Right lobe of liver (tissue), 6 donors: Measurements from ENCODE around the gene ACSL1. TPM values are rescaled to one million over a fixed set of nuclear protein-coding genes. Genes with fewer than 3 reads are reported as not detected.

Experiments
- ATAC-seq, 4 donors: fragments of 200-7000 bp; cut with Tn5 transposase; one replicate each; pipeline ENCODE4 v1.9.1; 2020; ENCODE audit warnings: mild to moderate bottlenecking in 4 of 4, moderate library complexity in 4 of 4
- DNase-seq, 3 donors: peaks; one replicate each; pipeline ENCODE4 v3.0.0-alpha.2; 2020
- H3K27ac ChIP-seq, 3 donors: fragments of 200-600 bp; one replicate each; pipeline ENCODE4 v1.8.0; 2022
- H3K27me3 ChIP-seq, 2 donors: fragments of 200-600 bp; one replicate each; pipeline ENCODE4 v1.8.0; 2022
- H3K36me3 ChIP-seq, 4 donors: fragments of 200-600 bp; sonication (generic) in 1 of 4; one replicate each; pipeline versions ENCODE4 v1.5.1 to v1.8.0; 2017 to 2022; ENCODE audit warnings: control low read depth in 1 of 4
- H3K4me1 ChIP-seq, 4 donors: fragments of 200-600 bp; sonication (generic) in 1 of 4; one replicate each; pipeline versions ENCODE4 v1.5.1 to v1.8.0; 2017 to 2022; ENCODE audit warnings: control low read depth in 1 of 4
- H3K4me3 ChIP-seq, 3 donors: fragments of 200-600 bp; one replicate each; pipeline ENCODE4 v1.8.0; 2022
- H3K9me3 ChIP-seq, 4 donors: fragments of 200-600 bp; sonication (generic) in 1 of 4; one replicate each; pipeline versions ENCODE4 v1.5.1 to v1.8.0; 2017 to 2022; ENCODE audit warnings: control low read depth in 1 of 4
- POLR2A ChIP-seq: fragments of 450-650 bp; IDR thresholded peaks from one replicate; pipeline ENCODE4 v1.6.1; 2017; ENCODE audit warnings: antibody characterized with exemption, mild to moderate bottlenecking
- WGBS: methylation state at CpG from one replicate; pipeline ENCODE4 v1.1.6; 2018; ENCODE audit warnings: low coverage, low lambda C conversion rate; ENCODE audit not compliant: insufficient coverage; ENCODE audit errors: missing lambda C conversion rate; 5-methylcytosine and 5-hydroxymethylcytosine counted together
- intact Hi-C, 2 donors: fragments of 100-400 bp; cut with DNase I; formaldehyde crosslinking; loops; one replicate each; pipeline versions ENCODE4 v1.11.2 to v1.14.1; 2022
- total RNA-seq, 6 experiments: library from RNA; depleted of rRNA in 2 of 6; stranded (reverse); fragments of >200 nt in 2 of 6; fragmentation: NEBNext Ultra II Directional in 3 of 6; extraction: Animal tissue kit (Norgen Biotek cat#: 25700) in 3 of 6; gene quantifications; one replicate each; pipeline versions ENCODE4 v1.1.0 to v1.2.4, GENCODE V29; 2016 to 2023
- TF ChIP-seq, protein P1 (sequence below), 4 donors: fragments of 200-600 bp in 3 of 4; fragments of 450-650 bp in 1 of 4; IDR thresholded peaks; one replicate each; pipeline versions ENCODE4 v1.5.1 to v1.8.0; 2016 to 2022; ENCODE audit warnings: antibody characterized with exemption in 4 of 4, mild to moderate bottlenecking in 2 of 4
- donor health status: DM: no; HTN: yes; CAD: no.
- donor health status: DM: no; HTN: no; CAD: no.
- donor health status: DM: no; HTN: no; CAD: no.
- donor health status: DM: no; HTN: yes; CAD: no.
- donor health status: DM: no; HTN: yes; CAD: no.

The ACSL1 gene
- total RNA-seq, 6 experiments from 2014 or later = 544 to 1,154 (median 743) TPM

DNA sequence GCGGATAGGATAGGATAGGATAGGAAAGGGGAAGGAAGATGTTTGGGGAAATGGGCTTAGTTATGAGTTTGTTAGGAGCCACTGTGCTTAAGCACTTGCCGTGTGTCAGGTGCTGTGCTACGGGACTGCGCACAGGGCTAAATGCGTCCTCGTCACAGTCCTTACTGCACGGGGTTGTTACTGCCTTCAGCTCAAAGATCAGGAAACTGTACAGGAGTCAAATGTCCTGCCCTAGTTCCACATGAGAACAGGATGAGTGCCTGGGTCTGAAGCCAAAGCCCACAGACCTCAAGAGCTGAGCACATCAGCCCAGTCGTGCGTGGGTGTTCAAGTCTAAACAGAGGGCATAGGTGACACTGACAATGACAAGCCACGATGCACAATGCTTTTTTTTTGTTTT lies 15.0 kb downstream of the ACSL1 start:
- WGBS = 47% methylated on average over 9 of the region's 10 CpGs
- peak overlapping the region in 1 of 3 donors; percentile 0 for H3K4me3 ChIP-seq
- intact Hi-C loops = loop anchor here in 1 of 2 donors (10.0 kb wide), 1 partner anchor 74 kb away; no protein-coding TSS in a partner anchor
- peaks cover 0 to 78% (median 32%) of the 10 kb centered on the region in 4 donors for H3K4me1 ChIP-seq
- no peaks in the 10 kb centered on the region for H3K9me3 ChIP-seq
- DNase-seq (peak; percentile 66 to 82 (median 72)), ATAC-seq (peak; percentile 34 to 56 (median 48))
- peak overlapping the region; percentile 89 to 98 (median 90) for H3K27ac ChIP-seq
- TF ChIP-seq POLR2A = peak; percentile 40
- TF ChIP-seq, protein P1, sequence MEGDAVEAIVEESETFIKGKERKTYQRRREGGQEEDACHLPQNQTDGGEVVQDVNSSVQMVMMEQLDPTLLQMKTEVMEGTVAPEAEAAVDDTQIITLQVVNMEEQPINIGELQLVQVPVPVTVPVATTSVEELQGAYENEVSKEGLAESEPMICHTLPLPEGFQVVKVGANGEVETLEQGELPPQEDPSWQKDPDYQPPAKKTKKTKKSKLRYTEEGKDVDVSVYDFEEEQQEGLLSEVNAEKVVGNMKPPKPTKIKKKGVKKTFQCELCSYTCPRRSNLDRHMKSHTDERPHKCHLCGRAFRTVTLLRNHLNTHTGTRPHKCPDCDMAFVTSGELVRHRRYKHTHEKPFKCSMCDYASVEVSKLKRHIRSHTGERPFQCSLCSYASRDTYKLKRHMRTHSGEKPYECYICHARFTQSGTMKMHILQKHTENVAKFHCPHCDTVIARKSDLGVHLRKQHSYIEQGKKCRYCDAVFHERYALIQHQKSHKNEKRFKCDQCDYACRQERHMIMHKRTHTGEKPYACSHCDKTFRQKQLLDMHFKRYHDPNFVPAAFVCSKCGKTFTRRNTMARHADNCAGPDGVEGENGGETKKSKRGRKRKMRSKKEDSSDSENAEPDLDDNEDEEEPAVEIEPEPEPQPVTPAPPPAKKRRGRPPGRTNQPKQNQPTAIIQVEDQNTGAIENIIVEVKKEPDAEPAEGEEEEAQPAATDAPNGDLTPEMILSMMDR (IDR thresholded peaks at IDR 0.05) = no peak
- H3K36me3 ChIP-seq = no peaks in the 10 kb centered on the region
- no peaks in the 10 kb centered on the region for H3K27me3 ChIP-seq

DNA sequence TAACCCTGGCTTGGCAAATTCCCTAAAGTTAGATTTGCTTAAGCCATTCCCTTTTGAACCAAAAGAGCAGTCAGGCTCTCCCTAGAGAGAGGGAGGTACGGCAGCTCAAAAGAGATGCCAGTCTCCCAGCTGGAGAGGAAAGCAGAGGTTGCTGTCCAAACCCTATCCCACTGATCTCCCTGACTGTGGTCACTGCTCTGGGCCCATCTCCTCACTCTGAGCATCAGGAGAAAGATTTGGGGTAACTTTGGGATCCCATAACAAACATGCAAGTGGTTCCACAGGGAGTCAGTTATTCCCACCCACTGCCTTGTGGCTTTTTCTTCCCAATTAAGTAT lies 17.1 kb downstream of the ACSL1 start:
- Histone ChIP-seq H3K27ac (peak overlapping the region; percentile 12 to 98 (median 85)), H3K4me3 (no peak overlapping the region), H3K27me3 (no peaks in the 10 kb centered on the region), H3K9me3 (no peaks in the 10 kb centered on the region), H3K4me1 (peaks cover 0 to 59% (median 24%) of the 10 kb centered on the region in 4 donors), H3K36me3 (no peaks in the 10 kb centered on the region)
- intact Hi-C loops = no loop called here
- WGBS = 50% methylated on average over 1 of the region's 1 CpG
- DNase-seq (no peak), ATAC-seq (no peak)
- TF ChIP-seq, protein P1 (IDR thresholded peaks at IDR 0.05) = no peak
- TF ChIP-seq POLR2A = peak; percentile 26

DNA sequence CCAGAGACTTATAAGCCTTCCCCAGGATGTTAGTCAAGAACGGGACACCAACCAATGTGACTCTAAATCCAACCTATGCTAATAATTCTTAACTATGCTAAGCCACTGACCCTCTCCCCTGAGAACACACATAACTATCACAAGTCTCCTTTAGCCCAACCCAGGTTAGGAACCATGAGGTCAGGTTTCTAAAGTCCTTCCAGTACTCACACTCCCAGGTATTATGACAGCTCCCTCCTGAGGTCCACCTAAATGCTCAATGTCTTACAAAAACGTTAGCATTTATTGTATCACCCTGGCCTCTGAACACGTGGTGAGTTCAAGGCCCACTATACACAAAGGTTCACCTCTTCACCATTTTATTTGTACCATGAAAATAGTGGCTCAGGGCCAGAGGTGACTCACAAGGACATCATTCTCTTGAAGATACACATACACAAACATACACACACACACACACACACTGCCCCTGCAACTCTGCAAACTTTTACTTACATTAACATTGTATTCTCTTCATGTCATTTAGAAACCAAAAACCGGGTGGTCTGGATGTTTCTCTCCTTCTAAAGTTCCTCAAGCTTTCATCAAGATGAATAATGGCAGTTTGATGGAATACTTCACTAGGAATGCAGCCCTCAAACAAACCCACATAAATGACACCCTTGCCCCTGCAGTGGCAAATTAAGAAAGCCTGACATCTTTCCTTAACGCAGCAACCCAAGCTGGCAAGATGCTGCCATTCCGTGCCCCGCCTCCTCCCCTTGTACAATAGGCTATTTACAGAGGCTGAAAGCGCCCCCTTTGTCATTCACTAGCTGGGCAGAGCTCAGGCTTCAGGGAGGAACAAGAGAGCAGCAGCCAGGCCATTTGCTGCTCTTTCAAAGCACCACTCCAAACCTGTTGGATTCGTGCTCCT lies 17.7 kb downstream of the ACSL1 start:
- Histone ChIP-seq H3K9me3 (no peaks in the 10 kb centered on the region), H3K27ac (peak overlapping the region; percentile 23 to 98 (median 85)), H3K4me1 (peaks cover 0 to 57% (median 23%) of the 10 kb centered on the region in 4 donors), H3K4me3 (no peak overlapping the region), H3K27me3 (no peaks in the 10 kb centered on the region), H3K36me3 (peaks cover 0 to 4% (median 0%) of the 10 kb centered on the region in 4 donors)
- DNase-seq (no peak), ATAC-seq (no peak)
- WGBS = 46% methylated on average over 9 of the region's 9 CpGs
- TF ChIP-seq, protein P1 (IDR thresholded peaks at IDR 0.05) = no peak
- no peak for TF ChIP-seq POLR2A
- intact Hi-C loops = no loop called here

DNA sequence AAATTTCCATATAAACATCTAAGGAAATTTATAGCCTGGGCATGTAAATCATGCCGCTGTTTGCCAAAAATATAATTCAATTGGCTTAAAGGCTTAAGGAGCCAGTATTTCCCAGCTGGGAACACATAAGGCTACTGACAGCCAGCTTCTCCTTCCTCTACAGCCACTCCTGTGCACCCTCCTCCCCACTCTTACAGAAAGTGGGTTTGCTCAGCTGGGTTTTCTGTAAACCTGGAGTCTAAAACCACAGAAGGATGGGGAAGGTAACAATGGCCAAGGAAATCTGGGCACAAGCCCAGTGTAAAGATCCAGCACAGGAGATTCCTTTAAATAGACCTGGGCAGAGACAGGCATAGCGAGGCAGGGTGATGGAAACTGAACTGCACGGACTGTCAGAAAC lies 18.5 kb downstream of the ACSL1 start:
- no peaks in the 10 kb centered on the region for H3K9me3 ChIP-seq
- H3K4me3 ChIP-seq = peak overlapping the region in 1 of 3 donors; percentile 0
- intact Hi-C loops = no loop called here
- DNase-seq (peak in 1 of 3 donors; percentile 46), ATAC-seq (no peak)
- H3K27ac ChIP-seq = peak overlapping the region; percentile 23 to 98 (median 85)
- peaks cover 0 to 52% (median 19%) of the 10 kb centered on the region in 4 donors for H3K4me1 ChIP-seq
- WGBS = 54% methylated on average over 3 of the region's 3 CpGs
- H3K27me3 ChIP-seq = no peaks in the 10 kb centered on the region
- H3K36me3 ChIP-seq = peaks cover 0 to 12% (median 4%) of the 10 kb centered on the region in 4 donors
- TF ChIP-seq POLR2A = no peak
- TF ChIP-seq, protein P1 (IDR thresholded peaks at IDR 0.05) = no peak
